Thyroid gland (tissue), 4 donors: ENCODE measurements around the gene NOTCH4.

Experiments
- POLR2A ChIP-seq, 2 donors: fragments of 450-650 bp; IDR thresholded peaks; one replicate each; pipeline ENCODE4 v1.6.1; 2017; ENCODE audit warnings: antibody characterized with exemption in 2 of 2, mild to moderate bottlenecking in 2 of 2, moderate library complexity in 1 of 2
- TF ChIP-seq, protein P1 (sequence below), 6 experiments: fragments of 200-600 bp in 3 of 6; fragments of 450-650 bp in 3 of 6; sonication (generic) in 3 of 6; IDR thresholded peaks; one replicate each; pipeline ENCODE4 v1.5.1; 2016 to 2019; ENCODE audit warnings: antibody characterized with exemption in 6 of 6, mild to moderate bottlenecking in 2 of 6, inconsistent platforms in 1 of 6, moderate library complexity in 1 of 6

DNA sequence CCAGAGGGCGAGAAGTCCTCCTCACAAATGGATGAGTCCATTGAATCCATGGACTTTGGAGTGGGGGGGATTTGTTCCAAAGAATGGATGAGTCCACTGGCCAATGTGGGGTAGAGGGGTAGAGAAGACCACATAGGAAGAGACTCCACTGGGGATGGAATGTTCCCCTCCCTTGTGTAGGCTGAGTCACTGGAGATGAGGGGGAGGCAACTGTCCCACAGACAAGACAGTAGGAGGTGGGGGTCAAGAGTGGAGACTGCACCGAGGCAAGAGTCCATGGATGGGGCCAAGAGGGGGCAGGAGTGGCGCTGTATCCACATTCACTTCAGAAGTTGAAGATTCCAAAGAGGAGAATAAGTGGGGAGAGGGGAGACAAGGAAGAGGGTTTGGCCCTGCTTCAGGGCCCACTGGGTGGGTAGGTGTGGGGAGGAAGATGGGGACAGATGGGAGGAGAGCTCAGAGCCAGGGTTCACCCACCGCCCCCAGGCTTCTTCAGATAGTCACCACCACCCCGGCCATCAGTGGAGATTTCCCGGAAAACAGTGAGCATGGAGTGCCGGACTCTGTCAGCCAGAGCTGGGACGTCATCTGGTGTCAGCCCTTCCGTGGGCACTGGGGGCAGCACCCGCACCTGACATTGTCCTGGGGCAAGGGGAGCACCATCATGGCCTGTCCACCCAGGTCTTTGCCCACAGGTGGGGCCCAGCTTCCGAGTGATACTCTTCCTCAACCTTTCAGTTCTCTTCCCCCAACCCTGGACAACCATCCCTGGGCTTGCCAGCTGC lies 54.9 kb downstream of the NOTCH4 start:
- TF ChIP-seq, protein P1, sequence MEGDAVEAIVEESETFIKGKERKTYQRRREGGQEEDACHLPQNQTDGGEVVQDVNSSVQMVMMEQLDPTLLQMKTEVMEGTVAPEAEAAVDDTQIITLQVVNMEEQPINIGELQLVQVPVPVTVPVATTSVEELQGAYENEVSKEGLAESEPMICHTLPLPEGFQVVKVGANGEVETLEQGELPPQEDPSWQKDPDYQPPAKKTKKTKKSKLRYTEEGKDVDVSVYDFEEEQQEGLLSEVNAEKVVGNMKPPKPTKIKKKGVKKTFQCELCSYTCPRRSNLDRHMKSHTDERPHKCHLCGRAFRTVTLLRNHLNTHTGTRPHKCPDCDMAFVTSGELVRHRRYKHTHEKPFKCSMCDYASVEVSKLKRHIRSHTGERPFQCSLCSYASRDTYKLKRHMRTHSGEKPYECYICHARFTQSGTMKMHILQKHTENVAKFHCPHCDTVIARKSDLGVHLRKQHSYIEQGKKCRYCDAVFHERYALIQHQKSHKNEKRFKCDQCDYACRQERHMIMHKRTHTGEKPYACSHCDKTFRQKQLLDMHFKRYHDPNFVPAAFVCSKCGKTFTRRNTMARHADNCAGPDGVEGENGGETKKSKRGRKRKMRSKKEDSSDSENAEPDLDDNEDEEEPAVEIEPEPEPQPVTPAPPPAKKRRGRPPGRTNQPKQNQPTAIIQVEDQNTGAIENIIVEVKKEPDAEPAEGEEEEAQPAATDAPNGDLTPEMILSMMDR (IDR thresholded peaks at IDR 0.05) = no peak
- no peak for TF ChIP-seq POLR2A (IDR thresholded peaks at IDR 0.05)
